T-helper 17 cell (primary cell): ENCODE results near the gene TBC1D8B. TPM values are rescaled to one million over a fixed set of nuclear protein-coding genes. Genes with fewer than 3 reads are reported as not detected.
"Not testable (repeated sequence)": the region's sequence is repeated elsewhere in the genome, so short reads cannot be mapped to it uniquely, and the experiment has no call there.

Source experiments
- ATAC-seq: fragments of 150-1000 bp; cut with Tn5 transposase; 2 replicates; pipeline ENCODE4 v1.10.0; 2021; ENCODE audit warnings: mild to moderate bottlenecking, moderate library complexity
- DNase-seq, 3 donors: peaks; one replicate each; pipeline versions ENCODE4 v3.0.0 to v3.0.0-alpha.2; 2020 to 2021
- H3K9me3 ChIP-seq: one replicate; pipeline ENCODE4 v1.7.0; 2013; ENCODE audit warnings: low read length, mild to moderate bottlenecking; ENCODE audit not compliant: control insufficient read depth, poor library complexity, severe bottlenecking
- H3K27ac Mint-ChIP-seq: one replicate; pipeline ENCODE4 v1.8.0; 2022; ENCODE audit warnings: mild to moderate bottlenecking, moderate library complexity, mixed read lengths
- H3K27me3 Mint-ChIP-seq: one replicate; pipeline ENCODE4 v1.8.0; 2022; ENCODE audit warnings: mixed read lengths
- H3K36me3 Mint-ChIP-seq: one replicate; pipeline ENCODE4 v1.8.0; 2022; ENCODE audit warnings: low read depth, mixed read lengths
- H3K4me1 Mint-ChIP-seq: one replicate; pipeline ENCODE4 v1.8.0; 2022; ENCODE audit warnings: mild to moderate bottlenecking, mixed read lengths
- H3K4me3 Mint-ChIP-seq: one replicate; pipeline ENCODE4 v1.8.0; 2022; ENCODE audit warnings: mild to moderate bottlenecking, moderate library complexity, mixed read lengths
- total RNA-seq, 4 donors: library from RNA in 2 of 4; stranded (reverse) in 2 of 4; gene quantifications; one replicate each; pipeline ENCODE4 v1.2.3 and lab custom pipeline; 2022 to 2026

Gene TBC1D8B
- total RNA-seq (1 to 10 TPM in 1 of 2 donors, under 1 TPM in 1; 0.65 to 1.8 TPM), total RNA-seq (lab: John Stamatoyannopoulos, UW) (0.58 to 0.68 reads per million in 2 donors)

DNA sequence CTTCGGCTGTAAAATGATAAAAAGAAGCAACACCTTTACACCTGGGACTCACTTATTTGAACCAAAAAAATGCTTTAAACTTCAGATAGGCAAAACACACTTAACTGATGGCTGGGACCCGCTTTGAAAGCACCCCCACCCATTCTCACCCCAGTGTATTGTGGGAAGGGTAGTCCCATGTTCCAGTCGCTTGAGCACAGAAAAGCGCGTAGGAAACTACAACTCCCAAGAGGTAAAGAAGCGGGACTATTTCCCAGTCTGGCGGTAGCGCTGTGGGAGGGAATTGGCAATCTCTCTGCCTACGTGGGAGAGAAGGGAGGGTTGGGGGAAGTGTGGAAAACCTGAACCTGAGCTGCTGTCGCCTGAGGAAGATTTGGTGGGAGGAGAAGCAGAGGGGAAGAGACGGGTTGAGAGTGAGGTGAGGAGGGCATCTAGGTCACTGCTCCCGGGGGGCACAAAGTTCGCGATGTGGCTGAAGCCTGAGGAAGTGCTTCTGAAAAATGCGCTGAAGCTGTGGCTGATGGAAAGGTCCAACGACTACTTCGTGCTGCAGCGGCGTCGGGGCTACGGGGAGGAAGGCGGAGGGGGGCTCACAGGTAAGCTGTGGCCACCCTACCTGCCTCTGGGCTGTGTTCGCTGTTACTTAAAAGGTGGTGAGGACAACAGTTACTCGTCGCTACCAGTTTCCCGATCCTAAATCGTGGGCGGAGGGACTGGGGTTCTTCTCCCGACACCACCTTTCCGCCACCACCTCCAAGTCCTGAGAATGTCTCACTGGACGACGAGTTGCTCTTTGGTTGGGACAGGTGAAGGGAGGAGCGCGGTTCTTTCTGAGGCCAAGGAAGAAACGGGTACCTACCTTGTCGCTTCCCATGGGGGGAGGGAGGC lies at the start of gene TBC1D8B:
Gene TBC1D8B, plus strand, starts transcription at position 286 of the 888 bp plus-strand sequence. Its CDS starts 181 bp downstream, at position 467.
- H3K9me3 ChIP-seq, result no peaks in the 10 kb centered on the region
- H3K27ac Mint-ChIP-seq, result peak within 1 kb of the TSS; percentile 45
- peak within 1 kb of the TSS; percentile 94 for H3K4me3 Mint-ChIP-seq
- H3K36me3 Mint-ChIP-seq, result no peaks in the 10 kb centered on the region
- peaks cover 7% of the 10 kb centered on the region for H3K4me1 Mint-ChIP-seq
- ATAC-seq, result peak; percentile 96
- DNase-seq, result peak in 1 of 3 donors; percentile 4
- H3K27me3 Mint-ChIP-seq, result peaks cover 5% of the 10 kb centered on the region

DNA sequence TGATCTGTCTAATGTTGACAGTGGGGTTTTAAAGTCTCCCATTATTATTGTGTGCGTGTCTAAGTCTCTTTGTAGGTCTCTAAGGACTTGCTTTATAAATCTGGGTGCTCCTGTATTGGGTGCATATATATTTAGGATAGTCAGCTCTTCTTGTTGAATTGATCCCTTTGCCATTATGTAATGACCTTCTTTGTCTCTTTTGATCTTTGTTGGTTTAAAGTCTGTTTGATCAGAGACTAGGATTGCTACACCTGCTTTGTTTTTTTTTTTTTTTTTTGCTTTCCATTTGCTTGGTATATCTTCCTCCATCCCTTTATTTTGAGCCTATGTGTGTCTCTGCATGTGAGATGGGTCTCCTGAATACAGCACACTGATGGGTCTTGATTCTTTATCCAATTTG lies 33.2 kb upstream of the TBC1D8B start:
- ATAC-seq, H3K27me3 Mint-ChIP-seq, H3K36me3 Mint-ChIP-seq, H3K4me3 Mint-ChIP-seq, H3K27ac Mint-ChIP-seq, H3K4me1 Mint-ChIP-seq, DNase-seq, H3K9me3 ChIP-seq: not testable (repeated sequence)

DNA sequence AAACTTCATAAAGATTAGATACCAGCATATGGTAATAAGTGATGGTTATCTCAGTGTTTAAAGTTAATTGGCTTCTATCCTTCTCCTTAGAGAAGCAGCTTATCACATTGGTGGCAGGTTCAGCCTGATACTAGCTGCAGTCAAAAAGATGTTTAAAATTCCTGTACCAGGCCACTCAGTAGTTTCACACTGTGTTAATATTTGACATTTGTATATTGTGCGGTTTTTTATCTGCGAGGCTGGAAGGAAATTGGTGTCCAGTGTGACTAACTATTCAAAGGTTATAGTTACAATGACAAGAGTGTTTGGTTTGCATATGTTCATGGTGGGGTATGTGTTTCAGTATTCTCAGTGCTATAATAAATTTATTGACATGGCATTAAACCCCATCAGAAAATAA lies 27.5 kb upstream of the TBC1D8B start:
- no peaks in the 10 kb centered on the region for H3K36me3 Mint-ChIP-seq

DNA sequence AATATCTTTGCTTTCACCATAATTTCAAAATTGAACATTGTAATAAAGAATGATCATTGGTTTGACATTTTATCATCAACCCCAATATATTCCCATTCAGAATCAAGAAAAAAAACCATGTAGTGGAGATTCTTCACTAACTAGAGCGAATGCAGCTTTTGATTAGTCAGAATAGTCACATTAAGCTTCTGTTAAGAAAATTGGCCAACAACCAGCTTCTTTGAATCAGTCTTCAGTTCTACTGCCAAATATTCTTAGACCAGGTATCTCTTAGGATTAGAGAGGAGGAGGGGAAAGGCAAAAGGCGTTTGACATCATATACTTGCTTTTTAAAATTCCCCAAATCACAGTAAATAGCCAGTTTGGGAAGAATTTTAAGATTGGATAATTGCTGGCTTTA lies 22.2 kb upstream of the TBC1D8B start:
- H3K36me3 Mint-ChIP-seq, result no peaks in the 10 kb centered on the region
- DNase-seq, result no peak
- H3K9me3 ChIP-seq, result no peaks in the 10 kb centered on the region
- ATAC-seq, result no peak
- H3K4me3 Mint-ChIP-seq, result no peak overlapping the region
- H3K4me1 Mint-ChIP-seq, result no peaks in the 10 kb centered on the region
- H3K27me3 Mint-ChIP-seq, result peaks cover 12% of the 10 kb centered on the region
- no peak overlapping the region for H3K27ac Mint-ChIP-seq

More for the DNA sequence above, 27.5 kb upstream of the TBC1D8B start:
- Mint-ChIP-seq H3K27ac (no peak overlapping the region), H3K27me3 (no peaks in the 10 kb centered on the region), H3K4me3 (no peak overlapping the region), H3K4me1 (no peaks in the 10 kb centered on the region)
- no peak for DNase-seq
- ATAC-seq, result no peak
- no peaks in the 10 kb centered on the region for H3K9me3 ChIP-seq

DNA sequence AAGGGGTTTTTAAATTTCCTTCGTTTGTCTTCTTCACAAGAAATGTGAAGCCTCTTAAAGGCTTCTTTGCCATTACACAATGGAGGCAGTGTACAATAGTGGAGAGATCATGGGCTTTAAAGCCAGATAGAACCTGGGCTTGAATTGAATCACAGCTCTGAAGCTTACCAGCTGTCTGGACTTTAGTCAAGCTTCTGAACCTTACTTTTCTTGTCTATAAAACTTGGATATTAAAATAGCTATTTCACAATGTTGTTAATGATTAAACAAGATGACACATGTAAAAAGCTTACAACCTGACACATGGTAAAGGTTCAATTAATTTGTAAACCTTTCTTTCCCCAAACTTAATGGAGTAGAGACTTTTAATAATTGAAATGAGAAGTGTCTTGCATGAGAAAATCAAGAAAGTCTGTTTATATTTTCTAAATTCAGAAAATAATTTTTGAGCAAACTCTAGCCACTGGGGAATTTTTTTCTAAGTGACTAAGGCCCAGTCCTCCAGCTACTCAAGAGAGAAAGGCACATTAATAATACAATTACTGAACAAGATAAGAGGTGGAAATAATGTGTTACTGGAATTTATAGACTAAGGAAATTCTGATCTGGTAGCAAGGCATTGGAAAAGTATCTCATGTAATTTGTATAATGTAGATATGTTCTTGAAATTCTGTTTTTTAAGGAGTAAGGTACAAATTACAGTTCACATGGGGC lies 21.7 kb upstream of the TBC1D8B start:
- no peak for ATAC-seq
- H3K4me1 Mint-ChIP-seq, result no peaks in the 10 kb centered on the region
- DNase-seq, result no peak
- H3K27ac Mint-ChIP-seq, result no peak overlapping the region
- H3K36me3 Mint-ChIP-seq, result no peaks in the 10 kb centered on the region
- H3K4me3 Mint-ChIP-seq, result no peak overlapping the region
- H3K9me3 ChIP-seq, result no peaks in the 10 kb centered on the region
- peaks cover 17% of the 10 kb centered on the region for H3K27me3 Mint-ChIP-seq

DNA sequence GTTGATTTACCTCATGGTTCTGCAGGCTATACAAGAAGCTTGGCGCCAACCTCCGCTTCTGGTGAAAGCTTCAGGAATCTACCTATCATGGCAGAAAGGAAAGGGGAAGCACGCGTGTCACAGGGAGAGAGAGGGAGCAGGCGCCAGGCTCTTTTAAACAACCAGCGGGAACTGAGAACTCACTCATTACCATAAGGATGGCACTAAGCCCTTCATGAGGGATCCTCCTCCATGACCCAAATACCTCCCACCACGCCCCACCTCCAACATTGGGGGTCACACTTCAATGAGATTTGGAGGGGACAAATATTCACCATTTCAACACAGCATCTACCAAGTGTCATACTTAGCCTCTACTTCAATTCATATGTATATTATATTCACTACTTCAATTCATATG lies 18.8 kb upstream of the TBC1D8B start:
- Mint-ChIP-seq H3K4me3 (no peak overlapping the region), H3K27ac (no peak overlapping the region), H3K4me1 (no peaks in the 10 kb centered on the region)

DNA sequence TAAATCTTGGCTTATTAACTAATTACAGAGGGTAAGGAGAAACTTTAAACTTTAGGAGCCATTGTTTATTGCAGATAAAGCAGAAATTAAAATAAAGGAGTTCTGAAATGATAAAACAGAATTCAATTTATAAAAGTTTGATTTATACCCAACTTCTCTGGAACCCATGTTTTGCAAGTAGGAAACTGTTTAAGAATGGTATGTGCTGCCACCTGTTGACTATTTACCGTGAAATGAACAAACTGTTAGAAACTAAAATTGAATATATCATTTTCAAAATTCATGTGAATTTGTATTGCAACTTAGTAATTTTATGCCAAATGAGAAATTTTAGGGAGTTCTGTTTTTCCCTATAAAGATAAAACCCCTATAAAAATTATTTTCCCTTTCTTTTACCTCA lies 11.0 kb upstream of the TBC1D8B start:
- ATAC-seq (no peak), DNase-seq (no peak)
- H3K9me3 ChIP-seq, result no peaks in the 10 kb centered on the region
- H3K27me3 Mint-ChIP-seq, result no peaks in the 10 kb centered on the region
- no peaks in the 10 kb centered on the region for H3K4me1 Mint-ChIP-seq
- H3K36me3 Mint-ChIP-seq, result no peaks in the 10 kb centered on the region
- no peak overlapping the region for H3K4me3 Mint-ChIP-seq
- H3K27ac Mint-ChIP-seq, result no peak overlapping the region

More for the DNA sequence above, 18.8 kb upstream of the TBC1D8B start:
- ATAC-seq (no peak), DNase-seq (no peak)
- H3K36me3 Mint-ChIP-seq, result no peaks in the 10 kb centered on the region
- peaks cover 20% of the 10 kb centered on the region for H3K27me3 Mint-ChIP-seq
- no peaks in the 10 kb centered on the region for H3K9me3 ChIP-seq

DNA sequence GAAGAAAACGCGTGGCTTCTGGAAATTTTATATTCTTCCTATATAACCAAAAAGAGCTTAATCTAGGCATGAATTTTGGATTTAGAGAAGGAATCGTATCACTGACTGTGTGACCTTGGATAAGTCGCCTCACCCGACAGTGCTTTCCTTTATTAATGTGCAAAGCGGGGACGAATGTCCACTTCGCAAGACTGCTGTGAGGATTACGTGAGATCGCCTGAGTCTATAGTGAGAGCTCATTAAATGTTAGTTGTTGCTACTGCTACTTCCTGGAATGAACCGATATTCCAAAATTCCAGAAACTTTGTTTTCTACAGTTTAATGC lies 448 bp upstream of the TBC1D8B start:
- Mint-ChIP-seq H3K4me3 (peak overlapping the region; percentile 94), H3K27ac (peak overlapping the region; percentile 45), H3K4me1 (peaks cover 7% of the 10 kb centered on the region), H3K27me3 (peaks cover 5% of the 10 kb centered on the region), H3K36me3 (no peaks in the 10 kb centered on the region)
- no peaks in the 10 kb centered on the region for H3K9me3 ChIP-seq
- ATAC-seq, result no peak
- no peak for DNase-seq

DNA sequence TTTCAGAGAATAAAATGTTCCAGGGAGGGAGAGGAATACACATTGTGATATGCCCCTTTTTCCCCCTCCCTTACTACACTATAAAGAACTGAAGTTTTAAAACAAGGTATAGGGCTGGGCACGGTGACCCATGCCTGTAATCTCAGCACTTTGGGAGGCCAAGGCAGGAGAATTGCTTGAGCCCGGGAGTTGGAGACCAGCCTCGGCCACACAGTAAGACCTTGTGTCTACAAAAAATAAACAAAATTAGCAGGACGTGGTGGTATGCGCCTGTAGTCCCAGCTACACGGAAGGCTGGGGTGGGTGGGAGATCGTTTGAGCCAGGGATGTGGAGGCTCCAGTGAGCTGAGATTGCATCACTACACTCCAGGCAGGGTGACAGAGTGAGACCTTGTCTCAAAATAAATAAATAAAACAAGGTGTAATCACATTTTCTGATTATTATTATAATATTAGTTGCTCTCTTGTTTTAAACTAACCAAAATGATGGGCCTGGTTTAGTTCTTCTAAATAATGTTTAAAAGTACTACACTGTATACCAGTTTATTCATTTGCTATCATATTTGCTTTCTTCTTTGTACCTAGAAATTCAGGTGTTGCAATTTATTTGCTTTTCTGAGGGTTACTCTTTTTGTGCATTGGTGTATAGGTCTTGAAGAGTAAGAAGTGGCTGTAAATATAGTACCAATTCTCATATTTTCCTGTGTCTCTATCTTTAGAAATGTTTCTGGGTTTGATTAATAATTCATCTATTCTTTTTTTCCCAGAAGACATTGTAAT lies 8.8 kb downstream of the TBC1D8B start:
- no peaks in the 10 kb centered on the region for H3K9me3 ChIP-seq
- Mint-ChIP-seq H3K36me3 (no peaks in the 10 kb centered on the region), H3K4me1 (no peaks in the 10 kb centered on the region), H3K27ac (no peak overlapping the region), H3K4me3 (no peak overlapping the region), H3K27me3 (no peaks in the 10 kb centered on the region)
- no peak for DNase-seq
- no peak for ATAC-seq

DNA sequence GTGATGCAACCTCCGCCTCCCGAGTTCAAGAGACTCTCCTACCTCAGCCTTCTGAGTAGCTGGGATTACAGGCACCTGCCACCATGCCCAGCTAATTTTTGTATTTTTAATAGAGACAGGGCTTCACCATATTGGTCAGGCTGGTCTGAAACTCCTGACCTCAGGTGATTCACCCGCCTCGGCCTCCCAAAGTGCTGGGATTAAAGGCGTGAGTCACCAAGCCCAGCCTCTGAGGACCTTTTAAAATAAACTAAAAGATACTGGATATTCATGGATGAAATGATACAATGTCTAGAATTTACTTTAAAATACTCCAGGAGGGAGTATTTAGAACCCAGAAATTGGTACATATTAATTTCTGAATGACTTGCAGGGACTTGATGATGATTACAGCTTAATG lies 10.5 kb downstream of the TBC1D8B start:
- H3K4me3 Mint-ChIP-seq, H3K27me3 Mint-ChIP-seq: not testable (repeated sequence)

DNA sequence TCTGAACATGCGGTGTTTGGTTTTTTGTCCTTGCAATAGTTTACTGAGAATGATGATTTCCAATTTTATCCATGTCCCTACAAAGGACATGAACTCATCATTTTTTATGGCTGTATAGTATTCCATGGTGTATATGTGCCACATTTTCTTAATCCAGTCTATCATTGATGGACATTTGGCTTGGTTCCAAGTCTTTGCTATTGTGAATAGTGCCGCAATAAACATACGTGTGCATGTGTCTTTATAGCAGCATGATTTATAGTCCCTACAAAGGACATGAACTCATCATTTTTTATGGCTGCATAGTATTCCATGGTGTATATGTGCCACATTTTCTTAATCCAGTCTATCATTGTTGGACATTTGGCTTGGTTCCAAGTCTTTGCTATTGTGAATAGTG lies 11.6 kb downstream of the TBC1D8B start:
- DNase-seq, H3K36me3 Mint-ChIP-seq, H3K9me3 ChIP-seq, ATAC-seq, H3K27ac Mint-ChIP-seq, H3K27me3 Mint-ChIP-seq, H3K4me1 Mint-ChIP-seq, H3K4me3 Mint-ChIP-seq: not testable (repeated sequence)

More for the DNA sequence above, 10.5 kb downstream of the TBC1D8B start:
- not testable (repeated sequence) for H3K27ac Mint-ChIP-seq, H3K36me3 Mint-ChIP-seq, H3K9me3 ChIP-seq, H3K4me1 Mint-ChIP-seq, ATAC-seq, DNase-seq

DNA sequence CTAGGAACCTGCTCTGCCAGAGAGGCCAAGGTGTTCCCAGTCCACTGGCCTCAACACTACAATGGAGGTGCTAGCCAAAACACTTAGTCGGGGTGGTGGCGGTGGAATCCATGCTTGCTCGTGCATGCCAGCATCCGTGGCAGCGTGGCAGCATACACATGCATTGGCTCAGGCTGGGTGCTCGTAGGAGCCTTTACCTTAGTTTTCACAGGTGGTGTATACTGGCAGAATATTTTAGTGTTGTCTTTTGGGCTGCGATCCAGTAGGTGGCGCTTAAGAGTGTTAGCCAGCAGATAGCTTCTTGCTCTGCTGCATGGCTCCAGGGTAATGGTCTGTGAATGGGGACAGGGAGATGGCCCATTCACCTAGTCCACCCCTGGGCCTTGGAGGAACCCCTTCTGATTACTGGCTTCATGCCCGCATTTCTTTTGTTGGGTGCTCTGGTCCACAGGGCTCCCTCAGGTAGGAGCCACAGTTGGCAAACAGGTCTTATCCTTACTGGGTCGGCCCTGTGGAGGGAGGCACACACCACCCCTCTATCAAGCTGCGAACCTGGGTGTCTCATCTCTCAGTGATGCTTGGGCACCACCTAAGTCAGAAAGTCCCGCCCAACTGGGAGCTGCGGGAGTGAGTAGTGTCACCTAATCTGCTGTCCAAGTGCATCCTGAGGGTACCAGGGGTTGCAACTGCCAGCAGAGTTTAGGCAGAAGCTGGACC lies 60.7 kb downstream of the TBC1D8B start:
- no peak overlapping the region for H3K4me3 Mint-ChIP-seq
- H3K36me3 Mint-ChIP-seq, result no peaks in the 10 kb centered on the region
- H3K27ac Mint-ChIP-seq, result no peak overlapping the region
- ATAC-seq (no peak), DNase-seq (no peak)
- no peaks in the 10 kb centered on the region for H3K4me1 Mint-ChIP-seq
- H3K27me3 Mint-ChIP-seq, result no peaks in the 10 kb centered on the region
- no peaks in the 10 kb centered on the region for H3K9me3 ChIP-seq
